Femur (tissue), 1 donor: Measurements from ENCODE around the gene ABRAXAS1.

Experiments
- DNase-seq: peaks from one replicate; pipeline ENCODE4 v3.0.0-alpha.2; 2017

ABRAXAS1 gene

GRCh38 chr4:83449009-83449408 is 35.9 kb downstream of the ABRAXAS1 start:
- DNase-seq = no peak

GRCh38 chr4:83440899-83441298 is 44.0 kb downstream of the ABRAXAS1 start:
- DNase-seq = no peak

DNA sequence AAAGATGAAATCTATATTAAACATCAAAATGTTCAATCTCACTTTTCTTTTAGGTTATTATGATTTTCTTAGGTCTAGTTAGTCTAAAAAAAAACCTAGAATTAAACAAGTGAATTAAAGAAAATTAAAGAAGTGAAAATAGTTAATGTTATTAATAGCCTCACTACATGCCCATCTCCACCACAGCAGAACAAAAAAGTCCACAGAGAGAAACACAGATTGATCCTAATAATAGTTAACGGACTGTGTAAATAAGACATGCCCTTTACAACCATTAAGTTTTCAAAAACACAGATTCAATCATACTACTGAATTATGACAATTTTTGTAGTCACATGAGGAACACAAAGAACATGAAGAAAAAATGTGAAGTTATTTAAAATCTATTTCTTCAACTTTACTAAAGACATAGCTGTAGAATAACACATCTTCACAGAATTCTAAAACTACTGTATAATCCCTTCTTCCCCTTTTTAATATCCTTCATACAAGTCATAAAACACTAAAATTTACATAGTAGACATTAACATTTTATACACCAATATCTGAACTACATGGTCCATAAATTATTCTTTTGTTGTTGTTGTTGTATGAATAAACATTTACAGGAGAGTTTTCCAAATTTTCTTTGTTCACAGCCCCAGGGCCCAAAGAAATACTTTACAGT is 44.6 kb downstream of the ABRAXAS1 start:
- no peak for DNase-seq

DNA sequence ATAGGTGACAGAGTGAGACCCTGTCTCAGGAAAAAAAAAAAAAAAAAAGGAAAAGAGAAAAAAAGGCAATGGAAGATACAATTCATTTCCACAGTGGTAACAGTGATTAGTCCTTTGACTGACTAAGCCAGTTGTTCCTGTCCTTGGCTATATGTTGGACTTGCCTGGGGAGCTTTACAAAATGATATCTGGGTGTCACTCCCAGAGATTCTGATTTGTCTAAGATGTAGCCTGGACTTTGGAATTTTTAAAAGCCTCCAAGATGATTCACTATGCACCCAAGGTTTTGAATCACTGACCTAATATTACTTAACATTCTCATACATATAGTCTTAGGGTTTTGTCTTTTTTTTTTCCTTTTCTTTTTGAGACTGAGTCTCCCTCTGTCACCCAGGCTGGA is 46.2 kb downstream of the ABRAXAS1 start:
- no peak for DNase-seq

- DNase-seq = no peak
Measured at GRCh38 chr4:83436680-83437079, 48.2 kb downstream of the ABRAXAS1 start.

DNA sequence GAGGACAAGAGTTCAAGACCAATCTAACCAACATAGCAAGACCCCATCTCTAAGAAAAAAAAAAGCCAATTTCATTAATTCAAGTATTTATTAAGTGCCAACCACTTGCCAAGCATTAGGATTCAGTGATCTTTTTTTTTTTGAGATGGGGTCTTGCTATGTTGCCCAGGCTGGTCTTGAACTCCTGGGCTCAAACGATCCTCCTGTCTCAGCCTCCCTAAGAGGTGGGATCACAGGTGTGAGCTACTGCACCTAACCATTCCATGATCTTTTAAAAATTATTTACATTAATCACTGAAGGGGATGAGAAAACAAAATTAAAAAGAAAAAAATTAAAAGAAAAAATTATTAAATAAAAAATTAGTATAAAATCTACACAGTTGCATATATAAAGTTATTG is 53.7 kb downstream of the ABRAXAS1 start:
- DNase-seq = no peak

DNA sequence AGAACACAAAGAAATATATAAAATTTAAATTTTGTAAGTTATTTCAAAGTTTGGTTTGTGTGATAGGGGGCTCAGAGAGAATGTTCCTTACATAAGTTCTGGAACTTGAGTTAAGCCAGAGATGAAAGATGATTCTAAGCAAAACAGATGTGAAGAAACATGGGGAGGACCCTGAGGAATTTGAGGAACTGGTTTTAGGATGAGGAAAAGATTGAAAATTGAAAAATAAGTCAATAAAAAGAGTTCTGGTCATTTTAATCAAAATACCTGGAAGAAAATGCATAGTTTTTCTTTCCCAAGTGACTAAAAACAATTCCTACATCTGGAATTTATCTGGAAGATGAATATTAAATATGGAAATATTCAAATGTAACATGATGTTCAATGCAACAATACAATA is 66.7 kb downstream of the ABRAXAS1 start:
- no peak for DNase-seq

GRCh38 chr4:83417566-83417965 is 67.3 kb downstream of the ABRAXAS1 start:
- DNase-seq = no peak

DNA sequence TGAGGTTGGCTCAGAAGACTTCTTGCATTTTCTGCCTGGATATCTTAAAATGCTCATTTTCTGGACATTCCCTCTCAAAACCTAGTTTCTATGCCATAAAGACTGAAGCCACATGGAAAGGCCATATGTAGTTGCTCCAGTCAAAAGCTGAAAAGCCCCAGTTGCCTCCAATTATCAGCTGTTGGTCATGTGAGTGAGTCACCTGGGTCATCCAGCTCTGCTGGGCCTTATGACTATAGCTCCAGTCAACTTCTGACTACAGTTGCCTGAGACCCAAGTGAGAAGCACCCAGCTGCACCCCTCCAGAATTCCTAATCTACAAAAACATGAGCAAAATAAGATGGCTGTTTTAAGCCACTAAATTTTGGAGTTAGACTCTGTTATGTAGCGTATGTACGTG is 71.2 kb downstream of the ABRAXAS1 start:
- no peak for DNase-seq
